ENCODE measurements around the gene NFIB. TPM values are rescaled to one million over a fixed set of nuclear protein-coding genes. Genes with fewer than 3 reads are reported as not detected.

The NFIB gene
- total RNA-seq, 1 experiment from 2014 or later: 14.3 TPM

GRCh38 chr9:14307989-14308852 lies 5.7 kb downstream of the NFIB start:
- Histone ChIP-seq H4K5ac (ENCODE audit: insufficient read length, low read depth, low read length) (no peak overlapping the region), H4K20me1 (ENCODE audit: control insufficient read depth, insufficient read depth, insufficient read length) (no peaks in the 10 kb centered on the region), H3K4me1 (ENCODE audit: insufficient read depth, low read length) (no peaks in the 10 kb centered on the region; the same call in 1 of the 2 replicates), H3K18ac (ENCODE audit: insufficient read length, low read depth, low read length) (no peak overlapping the region), H3K14ac (ENCODE audit: insufficient read depth, low read length) (no peak overlapping the region), H2AK5ac (ENCODE audit: insufficient read length, low read length) (no peak overlapping the region), H3K4ac (ENCODE audit: low read depth, low read length) (no peak overlapping the region), H3T11ph (ENCODE audit: low read length) (no peak overlapping the region), H4K8ac (replicated peaks; ENCODE audit: insufficient read length, low read depth, low read length) (no peak overlapping the region), H3K27ac (ENCODE audit: insufficient read length, low read depth, low read length) (no peak overlapping the region), H3K4me2 (ENCODE audit: insufficient read depth, insufficient read length, low read length) (no peak overlapping the region), H3K9me3 (ENCODE audit: control insufficient read depth, low read depth, low read length) (no peaks in the 10 kb centered on the region), H2BK12ac (ENCODE audit: insufficient read length, low read depth, low read length) (no peak overlapping the region), H3K79me1 (ENCODE audit: insufficient read depth, low read depth, low read length, poor library complexity, severe bottlenecking) (no peaks in the 10 kb centered on the region), H2BK15ac (ENCODE audit: low read depth, low read length) (no peak overlapping the region), H3K9ac (ENCODE audit: extremely low read depth, insufficient read length, low read length) (no peak overlapping the region), H3K56ac (ENCODE audit: insufficient read length, low read depth, low read length) (no peak overlapping the region), H3K79me2 (ENCODE audit: insufficient read depth, low read length) (no peaks in the 10 kb centered on the region), H3K27me3 (ENCODE audit: insufficient read depth, low read length) (no peaks in the 10 kb centered on the region), H3K23me2 (ENCODE audit: insufficient read length, low read depth, low read length, poor library complexity, severe bottlenecking) (peaks cover 7% of the 10 kb centered on the region), H3K23ac (ENCODE audit: insufficient read length, low read depth, low read length) (no peak overlapping the region), H2BK5ac (ENCODE audit: insufficient read length, low read length) (no peak overlapping the region), H4K91ac (ENCODE audit: insufficient read length, low read depth, low read length) (no peak overlapping the region), H2BK20ac (ENCODE audit: low read depth, low read length, poor library complexity, severe bottlenecking) (no peak overlapping the region), H2AFZ (ENCODE audit: low read length) (no peak overlapping the region), H2BK120ac (ENCODE audit: low read depth, low read length, poor library complexity, severe bottlenecking) (no peak overlapping the region)
- no peak for TF ChIP-seq CTCF (conservative IDR thresholded peaks at IDR 0.05)
- Mint-ChIP-seq H3K27me3 (ENCODE audit: low read depth) (peaks cover 12% of the 10 kb centered on the region), H3K4me1 (peaks cover 25 to 30% of the 10 kb centered on the region in 2 experiments), H3K4me3 (no peak overlapping the region), H3K9me3 (no peaks in the 10 kb centered on the region), H3K36me3 (ENCODE audit: insufficient read depth in 1 of 3, low read depth in 3 of 3) (peaks cover 0 to 18% (median 4%) of the 10 kb centered on the region in 3 experiments; a peak in 6 of 7 replicates), H3K27ac (no peak overlapping the region)
- DNase-seq: no peak
- no CpG with 5 or more reads among the region's 9 CpGs for WGBS (ENCODE audit: extremely low coverage, insufficient read length, low lambda C conversion rate)

Data from H9 (cell line).